ENCODE data around the gene CCNDBP1.
"Not testable (repeated sequence)": the region's sequence is repeated elsewhere in the genome, so short reads cannot be mapped to it uniquely, and the experiment has no call there.

The CCNDBP1 gene

GRCh38 chr15:43215961-43216360 lies 30.8 kb downstream of the CCNDBP1 start:
- no peak for DNase-seq (ENCODE audit: low spot score)

GRCh38 chr15:43218908-43219706 lies 33.9 kb downstream of the CCNDBP1 start:
- DNase-seq (ENCODE audit: low spot score) = peak; percentile 84

GRCh38 chr15:43219929-43220928 lies 35.0 kb downstream of the CCNDBP1 start:
- no peak for DNase-seq (ENCODE audit: low spot score)

GRCh38 chr15:43220991-43221403 lies 35.8 kb downstream of the CCNDBP1 start, which contains the start of gene EPB42:
Gene EPB42 (minus strand): TSS chr15:43221018. CDS start chr15:43220825, 193 bp downstream.
- DNase-seq (ENCODE audit: low spot score) = no peak

GRCh38 chr15:43221422-43221821 lies 36.2 kb downstream of the CCNDBP1 start:
- DNase-seq (ENCODE audit: low spot score) = no peak

GRCh38 chr15:43225201-43225949 lies 40.2 kb downstream of the CCNDBP1 start:
- DNase-seq (ENCODE audit: low spot score) = peak; percentile 68

GRCh38 chr15:43225950-43226255 lies 40.7 kb downstream of the CCNDBP1 start:
- DNase-seq (ENCODE audit: low spot score) = not testable (repeated sequence)

GRCh38 chr15:43226436-43227305 lies 41.5 kb downstream of the CCNDBP1 start:
- no peak for DNase-seq (ENCODE audit: low spot score)

GRCh38 chr15:43229977-43230376 lies 44.8 kb downstream of the CCNDBP1 start:
- no peak for DNase-seq (ENCODE audit: low spot score)

- DNase-seq (ENCODE audit: low spot score) = no peak
These were observed 45.5 kb downstream of the CCNDBP1 start for GRCh38 chr15:43230640-43231115.

- no peak for DNase-seq (ENCODE audit: low spot score)
These were observed 47.2 kb downstream of the CCNDBP1 start for GRCh38 chr15:43232289-43232874.

- no peak for DNase-seq (ENCODE audit: low spot score)
These were observed 50.3 kb downstream of the CCNDBP1 start for GRCh38 chr15:43235536-43235935.

- no peak for DNase-seq (ENCODE audit: low spot score)
These were observed 52.8 kb downstream of the CCNDBP1 start for GRCh38 chr15:43237842-43238470.

- no peak for DNase-seq (ENCODE audit: low spot score)
These were observed 53.5 kb downstream of the CCNDBP1 start for GRCh38 chr15:43238671-43239131.

GRCh38 chr15:43239732-43240491 lies 54.7 kb downstream of the CCNDBP1 start:
- DNase-seq (ENCODE audit: low spot score) = no peak

- DNase-seq (ENCODE audit: low spot score) = no peak
These were observed 55.9 kb downstream of the CCNDBP1 start for GRCh38 chr15:43241100-43241499.

GRCh38 chr15:43242616-43243015 lies 57.4 kb downstream of the CCNDBP1 start:
- no peak for DNase-seq (ENCODE audit: low spot score)

GRCh38 chr15:43243020-43243645 lies 57.9 kb downstream of the CCNDBP1 start:
- DNase-seq (ENCODE audit: low spot score) = no peak

- DNase-seq (ENCODE audit: low spot score) = no peak
These were observed 58.9 kb downstream of the CCNDBP1 start for GRCh38 chr15:43244092-43244491.

Measured in iPS-NIHi11 (cell line).